ENCODE data around the gene TFAP2E.

TFAP2E gene

DNA sequence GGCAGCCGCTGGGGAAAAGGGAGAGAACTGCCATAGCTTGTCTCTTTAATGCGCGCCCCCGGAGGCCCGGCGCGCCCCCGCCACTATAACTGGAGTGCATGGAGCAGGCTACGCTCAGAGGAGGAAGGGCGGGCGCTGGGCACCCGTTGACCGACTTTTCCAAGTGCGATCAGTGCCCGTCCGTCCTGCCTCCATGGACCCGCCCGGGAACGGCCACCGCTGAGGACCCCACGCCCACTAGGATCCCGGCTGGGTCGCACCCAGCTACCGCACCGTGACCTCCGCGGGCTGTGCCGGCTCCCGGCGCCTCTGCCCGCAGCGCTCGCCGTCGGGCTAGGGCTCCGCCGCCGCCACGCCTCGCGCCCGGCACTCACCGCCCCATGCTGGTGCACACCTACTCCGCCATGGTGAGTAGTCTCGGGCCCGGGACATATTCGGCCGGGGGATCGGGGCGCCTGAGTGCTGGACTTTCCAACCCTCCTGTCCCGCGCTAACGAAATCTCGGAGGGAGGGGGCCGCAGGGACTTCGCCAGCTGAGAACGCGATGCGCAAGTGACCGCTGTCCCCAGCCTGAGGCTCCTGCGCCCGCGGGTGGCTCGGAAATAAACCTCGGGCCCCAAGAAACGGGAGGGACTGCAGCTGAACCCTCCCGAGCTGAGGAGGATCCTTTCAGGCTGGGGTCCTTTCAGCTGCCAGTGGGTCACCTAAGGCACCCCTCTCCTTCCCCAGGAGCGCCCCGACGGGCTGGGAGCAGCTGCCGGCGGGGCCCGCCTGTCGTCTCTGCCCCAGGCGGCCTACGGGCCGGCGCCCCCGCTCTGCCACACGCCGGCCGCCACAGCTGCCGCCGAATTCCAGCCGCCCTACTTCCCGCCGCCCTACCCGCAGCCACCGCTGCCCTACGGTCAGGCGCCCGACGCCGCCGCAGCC, at the start of gene TFAP2E:
TFAP2E (plus strand) TSS at position 117 of the 927 bp plus-strand sequence; CDS start at position 381, 264 bp downstream.
- no peak within 1 kb of the TSS for H3K4me3 ChIP-seq (ENCODE audit: low read length)
- peaks cover 5% of the 10 kb centered on the region for H3K4me1 ChIP-seq (ENCODE audit: low read length)
- no peak within 1 kb of the TSS for H2AFZ ChIP-seq (ENCODE audit: low read depth, low read length)
- H3K27me3 ChIP-seq (ENCODE audit: low read depth, low read length): no peaks in the 10 kb centered on the region
- no peak within 1 kb of the TSS for H3K4me2 ChIP-seq (ENCODE audit: low read length)
- H3K9ac ChIP-seq (ENCODE audit: low read length): no peak within 1 kb of the TSS
- H3K27ac ChIP-seq (ENCODE audit: low read length): no peak within 1 kb of the TSS
- TF ChIP-seq, protein P1, sequence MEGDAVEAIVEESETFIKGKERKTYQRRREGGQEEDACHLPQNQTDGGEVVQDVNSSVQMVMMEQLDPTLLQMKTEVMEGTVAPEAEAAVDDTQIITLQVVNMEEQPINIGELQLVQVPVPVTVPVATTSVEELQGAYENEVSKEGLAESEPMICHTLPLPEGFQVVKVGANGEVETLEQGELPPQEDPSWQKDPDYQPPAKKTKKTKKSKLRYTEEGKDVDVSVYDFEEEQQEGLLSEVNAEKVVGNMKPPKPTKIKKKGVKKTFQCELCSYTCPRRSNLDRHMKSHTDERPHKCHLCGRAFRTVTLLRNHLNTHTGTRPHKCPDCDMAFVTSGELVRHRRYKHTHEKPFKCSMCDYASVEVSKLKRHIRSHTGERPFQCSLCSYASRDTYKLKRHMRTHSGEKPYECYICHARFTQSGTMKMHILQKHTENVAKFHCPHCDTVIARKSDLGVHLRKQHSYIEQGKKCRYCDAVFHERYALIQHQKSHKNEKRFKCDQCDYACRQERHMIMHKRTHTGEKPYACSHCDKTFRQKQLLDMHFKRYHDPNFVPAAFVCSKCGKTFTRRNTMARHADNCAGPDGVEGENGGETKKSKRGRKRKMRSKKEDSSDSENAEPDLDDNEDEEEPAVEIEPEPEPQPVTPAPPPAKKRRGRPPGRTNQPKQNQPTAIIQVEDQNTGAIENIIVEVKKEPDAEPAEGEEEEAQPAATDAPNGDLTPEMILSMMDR (IDR thresholded peaks at IDR 0.05; ENCODE audit: low read depth, low read length): no peak
- no peak for TF ChIP-seq EZH2phosphoT487 (IDR thresholded peaks at IDR 0.05; ENCODE audit: low read depth)
- H3K36me3 ChIP-seq (replicated peaks; ENCODE audit: low read depth, low read length): no peaks in the 10 kb centered on the region
- H4K20me1 ChIP-seq (ENCODE audit: insufficient read depth, low read length): no peaks in the 10 kb centered on the region
- no peaks in the 10 kb centered on the region for H3K9me3 ChIP-seq (ENCODE audit: insufficient read depth, low read length)
- no peaks in the 10 kb centered on the region for H3K79me2 ChIP-seq (ENCODE audit: low read length)

- no peak overlapping the region for H2AFZ ChIP-seq (ENCODE audit: low read depth, low read length)
- no peaks in the 10 kb centered on the region for H4K20me1 ChIP-seq (ENCODE audit: insufficient read depth, low read length)
- no peak overlapping the region for H3K4me2 ChIP-seq (ENCODE audit: low read length)
- H3K79me2 ChIP-seq (ENCODE audit: low read length): no peaks in the 10 kb centered on the region
- TF ChIP-seq EZH2phosphoT487 (IDR thresholded peaks at IDR 0.05; ENCODE audit: low read depth): no peak
- TF ChIP-seq, protein P1 (IDR thresholded peaks at IDR 0.05; ENCODE audit: low read depth, low read length): no peak
- no peaks in the 10 kb centered on the region for H3K9me3 ChIP-seq (ENCODE audit: insufficient read depth, low read length)
- no peak overlapping the region for H3K4me3 ChIP-seq (ENCODE audit: low read length)
- H3K9ac ChIP-seq (ENCODE audit: low read length): no peak overlapping the region
- H3K36me3 ChIP-seq (replicated peaks; ENCODE audit: low read depth, low read length): peaks cover under 1% of the 10 kb centered on the region
- H3K27ac ChIP-seq (ENCODE audit: low read length): no peak overlapping the region
- H3K27me3 ChIP-seq (ENCODE audit: low read depth, low read length): no peaks in the 10 kb centered on the region
- H3K4me1 ChIP-seq (ENCODE audit: low read length): no peaks in the 10 kb centered on the region
These were observed 49.0 kb upstream of the TFAP2E start for GRCh38 chr1:35524106-35524505.

GRCh38 chr1:35530168-35530567, 42.9 kb upstream of the TFAP2E start:
- no peaks in the 10 kb centered on the region for H3K27me3 ChIP-seq (ENCODE audit: low read depth, low read length)
- H3K4me3 ChIP-seq (ENCODE audit: low read length): no peak overlapping the region
- no peaks in the 10 kb centered on the region for H3K9me3 ChIP-seq (ENCODE audit: insufficient read depth, low read length)
- peaks cover 34% of the 10 kb centered on the region for H3K36me3 ChIP-seq (replicated peaks; ENCODE audit: low read depth, low read length)
- no peak for TF ChIP-seq EZH2phosphoT487 (IDR thresholded peaks at IDR 0.05; ENCODE audit: low read depth)
- TF ChIP-seq, protein P1 (IDR thresholded peaks at IDR 0.05; ENCODE audit: low read depth, low read length): no peak
- no peaks in the 10 kb centered on the region for H3K79me2 ChIP-seq (ENCODE audit: low read length)
- no peak overlapping the region for H3K4me2 ChIP-seq (ENCODE audit: low read length)
- H2AFZ ChIP-seq (ENCODE audit: low read depth, low read length): no peak overlapping the region
- no peaks in the 10 kb centered on the region for H3K4me1 ChIP-seq (ENCODE audit: low read length)
- no peak overlapping the region for H3K9ac ChIP-seq (ENCODE audit: low read length)
- H3K27ac ChIP-seq (ENCODE audit: low read length): no peak overlapping the region
- H4K20me1 ChIP-seq (ENCODE audit: insufficient read depth, low read length): no peaks in the 10 kb centered on the region

DNA sequence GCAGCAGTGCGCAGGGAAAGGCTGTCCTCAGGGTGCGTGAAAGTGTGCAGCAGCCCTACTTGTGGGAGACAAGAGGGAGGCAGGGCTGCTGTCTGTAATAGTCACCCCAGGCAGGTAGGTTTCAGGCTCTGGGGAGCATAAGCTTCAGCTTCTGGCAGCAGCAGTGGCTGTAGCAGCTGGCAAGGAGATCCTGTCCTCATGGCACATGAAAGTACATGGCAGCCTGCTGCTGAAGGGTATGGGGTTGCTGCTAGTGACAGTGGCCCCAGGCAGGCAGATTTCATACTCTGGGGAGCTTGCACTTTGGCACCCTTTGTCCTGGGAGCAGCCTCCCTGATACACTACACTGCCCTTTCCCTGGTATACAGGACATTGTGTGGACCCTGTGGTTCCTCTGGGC, 42.2 kb upstream of the TFAP2E start:
- no peak for TF ChIP-seq EZH2phosphoT487 (IDR thresholded peaks at IDR 0.05; ENCODE audit: low read depth)
- TF ChIP-seq, protein P1 (IDR thresholded peaks at IDR 0.05; ENCODE audit: low read depth, low read length): no peak
- no peak overlapping the region for H3K27ac ChIP-seq (ENCODE audit: low read length)
- no peak overlapping the region for H3K4me3 ChIP-seq (ENCODE audit: low read length)
- H3K4me2 ChIP-seq (ENCODE audit: low read length): no peak overlapping the region
- H2AFZ ChIP-seq (ENCODE audit: low read depth, low read length): no peak overlapping the region
- no peaks in the 10 kb centered on the region for H3K4me1 ChIP-seq (ENCODE audit: low read length)
- H3K27me3 ChIP-seq (ENCODE audit: low read depth, low read length): no peaks in the 10 kb centered on the region
- H3K79me2 ChIP-seq (ENCODE audit: low read length): no peaks in the 10 kb centered on the region
- H3K9ac ChIP-seq (ENCODE audit: low read length): no peak overlapping the region
- no peaks in the 10 kb centered on the region for H3K9me3 ChIP-seq (ENCODE audit: insufficient read depth, low read length)
- no peaks in the 10 kb centered on the region for H4K20me1 ChIP-seq (ENCODE audit: insufficient read depth, low read length)
- peaks cover 34% of the 10 kb centered on the region for H3K36me3 ChIP-seq (replicated peaks; ENCODE audit: low read depth, low read length)
